ENCODE data around the gene CAPN2.
"Not testable (repeated sequence)": the region's sequence is repeated elsewhere in the genome, so short reads cannot be mapped to it uniquely, and the experiment has no call there.

The CAPN2 gene

GRCh38 chr1:223738465-223739365 is 26.4 kb downstream of the CAPN2 start:
- Histone ChIP-seq H3K27me3 (ENCODE audit: low read depth, low read length) (no peaks in the 10 kb centered on the region), H3K4me1 (ENCODE audit: low read length) (no peaks in the 10 kb centered on the region), H2AFZ (ENCODE audit: low read depth, low read length) (no peak overlapping the region), H3K9ac (ENCODE audit: low read length) (no peak overlapping the region), H3K4me2 (ENCODE audit: low read length) (no peak overlapping the region), H3K4me3 (ENCODE audit: low read length) (no peak overlapping the region), H3K9me3 (ENCODE audit: insufficient read depth, low read length) (no peaks in the 10 kb centered on the region), H3K27ac (ENCODE audit: low read length) (no peak overlapping the region), H4K20me1 (ENCODE audit: insufficient read depth, low read length) (no peaks in the 10 kb centered on the region), H3K79me2 (ENCODE audit: low read length) (no peaks in the 10 kb centered on the region), H3K36me3 (replicated peaks; ENCODE audit: low read depth, low read length) (no peaks in the 10 kb centered on the region)
- TF ChIP-seq EZH2phosphoT487 (IDR thresholded peaks at IDR 0.05; ENCODE audit: low read depth) (no peak), CTCF (IDR thresholded peaks at IDR 0.05; ENCODE audit: low read depth, low read length) (no peak)

- Histone ChIP-seq H4K20me1 (ENCODE audit: insufficient read depth, low read length) (no peaks in the 10 kb centered on the region), H3K4me2 (ENCODE audit: low read length) (no peak overlapping the region), H3K4me3 (ENCODE audit: low read length) (no peak overlapping the region), H3K27me3 (ENCODE audit: low read depth, low read length) (no peaks in the 10 kb centered on the region), H3K27ac (ENCODE audit: low read length) (no peak overlapping the region), H3K36me3 (replicated peaks; ENCODE audit: low read depth, low read length) (no peaks in the 10 kb centered on the region), H3K79me2 (ENCODE audit: low read length) (no peaks in the 10 kb centered on the region), H3K9ac (ENCODE audit: low read length) (no peak overlapping the region), H2AFZ (ENCODE audit: low read depth, low read length) (no peak overlapping the region), H3K9me3 (ENCODE audit: insufficient read depth, low read length) (no peaks in the 10 kb centered on the region), H3K4me1 (ENCODE audit: low read length) (no peaks in the 10 kb centered on the region)
- no peak for TF ChIP-seq CTCF (IDR thresholded peaks at IDR 0.05; ENCODE audit: low read depth, low read length)
- no peak for TF ChIP-seq EZH2phosphoT487 (IDR thresholded peaks at IDR 0.05; ENCODE audit: low read depth)
Measured at GRCh38 chr1:223739366-223740037, 27.2 kb downstream of the CAPN2 start.

GRCh38 chr1:223740038-223740736 is 27.8 kb downstream of the CAPN2 start:
- not testable (repeated sequence) for H3K4me1 ChIP-seq (ENCODE audit: low read length); H3K27ac ChIP-seq (ENCODE audit: low read length); H4K20me1 ChIP-seq (ENCODE audit: insufficient read depth, low read length); H3K27me3 ChIP-seq (ENCODE audit: low read depth, low read length); H3K9ac ChIP-seq (ENCODE audit: low read length); H2AFZ ChIP-seq (ENCODE audit: low read depth, low read length); H3K4me3 ChIP-seq (ENCODE audit: low read length); H3K9me3 ChIP-seq (ENCODE audit: insufficient read depth, low read length); H3K36me3 ChIP-seq (replicated peaks; ENCODE audit: low read depth, low read length); H3K4me2 ChIP-seq (ENCODE audit: low read length); H3K79me2 ChIP-seq (ENCODE audit: low read length)

- Histone ChIP-seq H3K27me3 (ENCODE audit: low read depth, low read length) (no peaks in the 10 kb centered on the region), H3K4me3 (ENCODE audit: low read length) (no peak overlapping the region), H3K27ac (ENCODE audit: low read length) (no peak overlapping the region), H3K9ac (ENCODE audit: low read length) (no peak overlapping the region), H4K20me1 (ENCODE audit: insufficient read depth, low read length) (no peaks in the 10 kb centered on the region), H3K4me1 (ENCODE audit: low read length) (no peaks in the 10 kb centered on the region), H2AFZ (ENCODE audit: low read depth, low read length) (no peak overlapping the region), H3K9me3 (ENCODE audit: insufficient read depth, low read length) (no peaks in the 10 kb centered on the region), H3K79me2 (ENCODE audit: low read length) (no peaks in the 10 kb centered on the region), H3K4me2 (ENCODE audit: low read length) (no peak overlapping the region), H3K36me3 (replicated peaks; ENCODE audit: low read depth, low read length) (no peaks in the 10 kb centered on the region)
- TF ChIP-seq CTCF (IDR thresholded peaks at IDR 0.05; ENCODE audit: low read depth, low read length) = no peak
- TF ChIP-seq EZH2phosphoT487 (IDR thresholded peaks at IDR 0.05; ENCODE audit: low read depth) = no peak
Measured at GRCh38 chr1:223741861-223742260, 29.5 kb downstream of the CAPN2 start.
